ENCODE measurements around the gene ZBTB47. TPM values are rescaled to one million over a fixed set of nuclear protein-coding genes. Genes with fewer than 3 reads are reported as not detected.

The ZBTB47 gene
- polyA plus RNA-seq, 1 experiment: 7.8 TPM

- ChIA-PET POLR2A (no interaction called here), CTCF (interaction anchor here (1.2 kb wide), 1 partner anchor 79 kb away, joined by 4 read pairs; no protein-coding TSS in a partner anchor)
- no peak overlapping the region for H3K4me3 ChIP-seq (ENCODE audit: low read depth, low read length)
- DNase-seq (ENCODE audit: low read depth, low spot score): no peak
- H3K27ac ChIP-seq (ENCODE audit: low read depth, low read length): no peak overlapping the region
- H3K9me3 ChIP-seq (ENCODE audit: control insufficient read depth, insufficient read depth, low read length): peaks cover 10% of the 10 kb centered on the region
- peaks cover 11% of the 10 kb centered on the region for H3K27me3 ChIP-seq (ENCODE audit: control insufficient read depth, insufficient read depth, low read length)
- TF ChIP-seq, protein P1, sequence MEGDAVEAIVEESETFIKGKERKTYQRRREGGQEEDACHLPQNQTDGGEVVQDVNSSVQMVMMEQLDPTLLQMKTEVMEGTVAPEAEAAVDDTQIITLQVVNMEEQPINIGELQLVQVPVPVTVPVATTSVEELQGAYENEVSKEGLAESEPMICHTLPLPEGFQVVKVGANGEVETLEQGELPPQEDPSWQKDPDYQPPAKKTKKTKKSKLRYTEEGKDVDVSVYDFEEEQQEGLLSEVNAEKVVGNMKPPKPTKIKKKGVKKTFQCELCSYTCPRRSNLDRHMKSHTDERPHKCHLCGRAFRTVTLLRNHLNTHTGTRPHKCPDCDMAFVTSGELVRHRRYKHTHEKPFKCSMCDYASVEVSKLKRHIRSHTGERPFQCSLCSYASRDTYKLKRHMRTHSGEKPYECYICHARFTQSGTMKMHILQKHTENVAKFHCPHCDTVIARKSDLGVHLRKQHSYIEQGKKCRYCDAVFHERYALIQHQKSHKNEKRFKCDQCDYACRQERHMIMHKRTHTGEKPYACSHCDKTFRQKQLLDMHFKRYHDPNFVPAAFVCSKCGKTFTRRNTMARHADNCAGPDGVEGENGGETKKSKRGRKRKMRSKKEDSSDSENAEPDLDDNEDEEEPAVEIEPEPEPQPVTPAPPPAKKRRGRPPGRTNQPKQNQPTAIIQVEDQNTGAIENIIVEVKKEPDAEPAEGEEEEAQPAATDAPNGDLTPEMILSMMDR (IDR thresholded peaks at IDR 0.05; ENCODE audit: low read depth, low read length): no peak
These were observed 13.1 kb downstream of the ZBTB47 start for GRCh38 chr3:42666577-42666998.

GRCh38 chr3:42667096-42667522 lies 13.6 kb downstream of the ZBTB47 start:
- Histone ChIP-seq H3K4me3 (ENCODE audit: low read depth, low read length) (no peak overlapping the region), H3K27me3 (ENCODE audit: control insufficient read depth, insufficient read depth, low read length) (peaks cover 11% of the 10 kb centered on the region), H3K27ac (ENCODE audit: low read depth, low read length) (no peak overlapping the region), H3K9me3 (ENCODE audit: control insufficient read depth, insufficient read depth, low read length) (peaks cover 10% of the 10 kb centered on the region)
- ChIA-PET CTCF (no interaction called here), POLR2A (no interaction called here)
- TF ChIP-seq, protein P1 (IDR thresholded peaks at IDR 0.05; ENCODE audit: low read depth, low read length): no peak
- DNase-seq (ENCODE audit: low read depth, low spot score): no peak

- CTCF ChIA-PET: no interaction called here
- Histone ChIP-seq H3K27ac (ENCODE audit: low read depth, low read length) (no peak overlapping the region), H3K9me3 (ENCODE audit: control insufficient read depth, insufficient read depth, low read length) (peaks cover 10% of the 10 kb centered on the region), H3K4me3 (ENCODE audit: low read depth, low read length) (no peak overlapping the region), H3K27me3 (ENCODE audit: control insufficient read depth, insufficient read depth, low read length) (peaks cover 11% of the 10 kb centered on the region)
- TF ChIP-seq, protein P1 (IDR thresholded peaks at IDR 0.05; ENCODE audit: low read depth, low read length): no peak
- POLR2A ChIA-PET: no interaction called here
- no peak for DNase-seq (ENCODE audit: low read depth, low spot score)
These were observed 14.3 kb downstream of the ZBTB47 start for GRCh38 chr3:42667523-42668412.

- TF ChIP-seq, protein P1 (IDR thresholded peaks at IDR 0.05; ENCODE audit: low read depth, low read length): no peak
- Histone ChIP-seq H3K9me3 (ENCODE audit: control insufficient read depth, insufficient read depth, low read length) (peaks cover 10% of the 10 kb centered on the region), H3K27me3 (ENCODE audit: control insufficient read depth, insufficient read depth, low read length) (peaks cover 14% of the 10 kb centered on the region), H3K4me3 (ENCODE audit: low read depth, low read length) (no peak overlapping the region), H3K27ac (ENCODE audit: low read depth, low read length) (no peak overlapping the region)
- no peak for DNase-seq (ENCODE audit: low read depth, low spot score)
- ChIA-PET CTCF (no interaction called here), POLR2A (no interaction called here)
These were observed 14.9 kb downstream of the ZBTB47 start for GRCh38 chr3:42668413-42668760.

- CTCF ChIA-PET: no interaction called here
- Histone ChIP-seq H3K27me3 (ENCODE audit: control insufficient read depth, insufficient read depth, low read length) (peaks cover 14% of the 10 kb centered on the region), H3K9me3 (ENCODE audit: control insufficient read depth, insufficient read depth, low read length) (peaks cover 10% of the 10 kb centered on the region), H3K27ac (ENCODE audit: low read depth, low read length) (no peak overlapping the region), H3K4me3 (ENCODE audit: low read depth, low read length) (no peak overlapping the region)
- no peak for DNase-seq (ENCODE audit: low read depth, low spot score)
- POLR2A ChIA-PET: interaction anchor here (1.0 kb wide), 1 partner anchor 15 kb away, joined by 4 read pairs; the partner anchor contains the start of gene ZBTB47
- TF ChIP-seq, protein P1 (IDR thresholded peaks at IDR 0.05; ENCODE audit: low read depth, low read length): no peak
These were observed 15.3 kb downstream of the ZBTB47 start for GRCh38 chr3:42668793-42669217.
